ENCODE results near the gene ULK1. TPM values are rescaled to one million over a fixed set of nuclear protein-coding genes. Genes with fewer than 3 reads are reported as not detected.

The ULK1 gene
- polyA plus RNA-seq, 1 donor (not counting 4 experiments of a cell fraction or from before 2014, with no cell fraction given) = 2.3 TPM

- H3K4me2 ChIP-seq (ENCODE audit: control insufficient read depth, extremely low read depth, insufficient read depth, low read depth, low read length) = peak overlapping the region; percentile 27
These were observed 24.5 kb upstream of the ULK1 start for GRCh38 chr12:131869871-131870418.

GRCh38 chr12:131871677-131872076 is 22.7 kb upstream of the ULK1 start:
- FAIRE-seq (no peak), DNase-seq (ENCODE audit: low read depth, low spot score) (no peak)
- Histone ChIP-seq H3K27me3 (ENCODE audit: control insufficient read depth, extremely low read depth, insufficient read depth, low read length) (no peaks in the 10 kb centered on the region), H3K4me1 (ENCODE audit: control insufficient read depth, extremely low read depth, insufficient read depth, low read length) (peaks cover 20% of the 10 kb centered on the region), H4K20me1 (ENCODE audit: control insufficient read depth, extremely low read depth, insufficient read depth, low read length) (no peaks in the 10 kb centered on the region), H2AFZ (ENCODE audit: control insufficient read depth, low read length) (peak overlapping the region; percentile 9), H3K36me3 (ENCODE audit: control insufficient read depth in 2 of 2, extremely low read depth in 1 of 2, insufficient read depth in 2 of 2, low read length in 2 of 2) (no peaks in the 10 kb centered on the region), H3K27ac (ENCODE audit: control insufficient read depth, insufficient read depth, low read length) (no peak overlapping the region), H3K79me2 (ENCODE audit: control insufficient read depth, insufficient read depth, low read length) (no peaks in the 10 kb centered on the region), H3K9me3 (ENCODE audit: control insufficient read depth, low read depth, low read length) (no peaks in the 10 kb centered on the region), H3K4me2 (ENCODE audit: control insufficient read depth, extremely low read depth, insufficient read depth, low read depth, low read length) (peak overlapping the region; percentile 27), H3K9me1 (ENCODE audit: control insufficient read depth, extremely low read depth, insufficient read depth, low read length) (no peaks in the 10 kb centered on the region), H3K9ac (ENCODE audit: control insufficient read depth, extremely low read depth, insufficient read depth, low read length) (no peak overlapping the region), H3K4me3 (ENCODE audit: control insufficient read depth in 2 of 3, extremely low read depth in 1 of 3, insufficient read depth in 2 of 3, low read depth in 1 of 3, low read length in 3 of 3) (no peak overlapping the region)
- no peak for TF ChIP-seq CTCF (optimal IDR thresholded peaks at IDR 0.05 in 1 of 3, IDR thresholded peaks at IDR 0.05 in 1 of 3, conservative IDR thresholded peaks at IDR 0.05 in 1 of 3; ENCODE audit: extremely low read depth in 1 of 3, insufficient read depth in 2 of 3, low read length in 3 of 3)
- no peak for TF ChIP-seq EZH2 (IDR thresholded peaks at IDR 0.05; ENCODE audit: low read length)
- dilution Hi-C loops (cut with MboI; ENCODE audit: extremely low pct_ligation_motif_present, low sequenced_read_pairs) = no loop called here

More at GRCh38 chr12:131869871-131870418, 24.5 kb upstream of the ULK1 start:
- Histone ChIP-seq H3K36me3 (ENCODE audit: control insufficient read depth in 2 of 2, extremely low read depth in 1 of 2, insufficient read depth in 2 of 2, low read length in 2 of 2) (no peaks in the 10 kb centered on the region), H3K4me1 (ENCODE audit: control insufficient read depth, extremely low read depth, insufficient read depth, low read length) (peaks cover 20% of the 10 kb centered on the region), H3K9ac (ENCODE audit: control insufficient read depth, extremely low read depth, insufficient read depth, low read length) (no peak overlapping the region), H3K27ac (ENCODE audit: control insufficient read depth, insufficient read depth, low read length) (no peak overlapping the region), H3K9me3 (ENCODE audit: control insufficient read depth, low read depth, low read length) (no peaks in the 10 kb centered on the region), H4K20me1 (ENCODE audit: control insufficient read depth, extremely low read depth, insufficient read depth, low read length) (no peaks in the 10 kb centered on the region), H3K27me3 (ENCODE audit: control insufficient read depth, extremely low read depth, insufficient read depth, low read length) (no peaks in the 10 kb centered on the region), H3K9me1 (ENCODE audit: control insufficient read depth, extremely low read depth, insufficient read depth, low read length) (no peaks in the 10 kb centered on the region), H3K4me3 (ENCODE audit: control insufficient read depth in 2 of 3, extremely low read depth in 1 of 3, insufficient read depth in 2 of 3, low read depth in 1 of 3, low read length in 3 of 3) (no peak overlapping the region), H2AFZ (ENCODE audit: control insufficient read depth, low read length) (no peak overlapping the region), H3K79me2 (ENCODE audit: control insufficient read depth, insufficient read depth, low read length) (no peaks in the 10 kb centered on the region)
- dilution Hi-C loops (cut with MboI; ENCODE audit: extremely low pct_ligation_motif_present, low sequenced_read_pairs) = no loop called here
- no peak for DNase-seq (ENCODE audit: low read depth, low spot score)
- no peak for FAIRE-seq
- TF ChIP-seq CTCF (optimal IDR thresholded peaks at IDR 0.05 in 1 of 3, IDR thresholded peaks at IDR 0.05 in 1 of 3, conservative IDR thresholded peaks at IDR 0.05 in 1 of 3; ENCODE audit: extremely low read depth in 1 of 3, insufficient read depth in 2 of 3, low read length in 3 of 3) (no peak), EZH2 (IDR thresholded peaks at IDR 0.05; ENCODE audit: low read length) (no peak)
